ENCODE measurements around the gene FGF14.

Gene FGF14

DNA sequence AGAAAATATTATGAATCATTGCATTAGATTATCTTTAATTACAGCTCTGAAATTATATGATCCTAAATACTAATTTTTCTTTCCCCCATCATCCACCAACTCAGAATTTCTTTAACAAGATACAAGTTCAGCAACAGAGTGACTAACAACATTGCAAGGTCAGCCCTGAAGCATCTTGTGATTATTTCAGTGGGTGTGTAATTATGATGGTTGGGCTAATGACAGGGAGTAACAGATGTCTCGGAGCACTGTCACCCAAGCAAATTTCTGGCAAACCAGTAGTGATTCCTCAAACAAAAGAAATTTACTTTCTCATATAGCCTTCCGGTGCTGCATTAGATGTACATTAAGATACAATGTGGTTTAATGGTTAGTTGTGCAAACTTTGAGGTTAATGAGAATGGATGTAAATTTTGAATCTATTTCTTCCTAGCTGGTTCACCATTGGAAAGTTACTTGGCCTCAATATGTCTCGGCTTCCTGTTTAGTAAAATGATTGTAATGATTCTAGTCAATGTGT lies 710.4 kb downstream of the FGF14 start:
- Mint-ChIP-seq H3K4me3 (no peak overlapping the region), H3K27me3 (ENCODE audit: low read depth, poor library complexity) (peaks cover 4% of the 10 kb centered on the region), H3K27ac (no peak overlapping the region), H3K4me1 (no peaks in the 10 kb centered on the region), H3K9me3 (no peaks in the 10 kb centered on the region), H3K36me3 (ENCODE audit: low read depth) (no peaks in the 10 kb centered on the region)
- no peak for DNase-seq
- TF ChIP-seq, protein P1, sequence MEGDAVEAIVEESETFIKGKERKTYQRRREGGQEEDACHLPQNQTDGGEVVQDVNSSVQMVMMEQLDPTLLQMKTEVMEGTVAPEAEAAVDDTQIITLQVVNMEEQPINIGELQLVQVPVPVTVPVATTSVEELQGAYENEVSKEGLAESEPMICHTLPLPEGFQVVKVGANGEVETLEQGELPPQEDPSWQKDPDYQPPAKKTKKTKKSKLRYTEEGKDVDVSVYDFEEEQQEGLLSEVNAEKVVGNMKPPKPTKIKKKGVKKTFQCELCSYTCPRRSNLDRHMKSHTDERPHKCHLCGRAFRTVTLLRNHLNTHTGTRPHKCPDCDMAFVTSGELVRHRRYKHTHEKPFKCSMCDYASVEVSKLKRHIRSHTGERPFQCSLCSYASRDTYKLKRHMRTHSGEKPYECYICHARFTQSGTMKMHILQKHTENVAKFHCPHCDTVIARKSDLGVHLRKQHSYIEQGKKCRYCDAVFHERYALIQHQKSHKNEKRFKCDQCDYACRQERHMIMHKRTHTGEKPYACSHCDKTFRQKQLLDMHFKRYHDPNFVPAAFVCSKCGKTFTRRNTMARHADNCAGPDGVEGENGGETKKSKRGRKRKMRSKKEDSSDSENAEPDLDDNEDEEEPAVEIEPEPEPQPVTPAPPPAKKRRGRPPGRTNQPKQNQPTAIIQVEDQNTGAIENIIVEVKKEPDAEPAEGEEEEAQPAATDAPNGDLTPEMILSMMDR (IDR thresholded peaks at IDR 0.05): no peak

DNA sequence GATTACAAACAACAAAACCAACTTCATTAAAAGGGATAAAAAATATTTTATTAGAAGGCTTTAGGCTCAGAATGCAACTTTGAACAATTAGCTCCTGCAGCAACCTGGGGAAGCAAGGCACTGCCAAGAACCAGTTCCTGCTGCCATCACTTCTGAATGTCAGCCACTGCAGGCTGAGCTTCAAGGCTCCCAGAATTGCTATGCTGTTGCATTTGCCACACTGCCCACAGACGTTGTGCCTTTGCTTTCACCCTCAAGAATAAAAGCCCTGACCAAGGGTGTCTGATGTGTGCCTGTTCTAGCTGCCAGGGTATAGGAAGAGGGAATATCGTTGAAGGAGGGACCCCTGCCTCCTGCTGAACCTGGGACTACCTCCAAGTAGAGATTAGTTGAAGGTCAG lies 711.0 kb downstream of the FGF14 start:
- H3K4me1 Mint-ChIP-seq: no peaks in the 10 kb centered on the region
- no peaks in the 10 kb centered on the region for H3K9me3 Mint-ChIP-seq
- H3K4me3 Mint-ChIP-seq: no peak overlapping the region
- peaks cover 4% of the 10 kb centered on the region for H3K27me3 Mint-ChIP-seq (ENCODE audit: low read depth, poor library complexity)
- no peak for DNase-seq
- TF ChIP-seq, protein P1 (IDR thresholded peaks at IDR 0.05): no peak
- H3K36me3 Mint-ChIP-seq (ENCODE audit: low read depth): no peaks in the 10 kb centered on the region
- H3K27ac Mint-ChIP-seq: no peak overlapping the region

DNA sequence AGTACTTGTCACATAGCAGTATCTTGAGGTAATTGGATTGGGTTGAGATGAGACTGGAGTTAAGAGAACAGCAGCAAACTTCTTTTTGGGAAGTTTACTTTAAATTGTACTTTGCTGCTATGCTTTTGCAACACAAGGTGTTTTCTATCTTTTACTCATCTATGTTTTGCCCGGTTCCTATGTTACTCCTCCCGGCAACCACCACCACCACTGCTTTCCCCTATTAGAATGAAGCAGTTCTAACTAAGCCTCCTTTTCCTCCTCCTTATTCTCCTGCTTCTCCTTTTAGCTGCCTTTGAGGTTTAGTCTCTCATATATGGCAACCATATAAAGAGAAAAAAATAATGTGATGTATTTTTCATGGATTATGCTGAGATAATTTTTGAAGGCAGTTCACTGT lies 715.8 kb downstream of the FGF14 start:
- H3K27me3 Mint-ChIP-seq (ENCODE audit: low read depth, poor library complexity): peaks cover 4% of the 10 kb centered on the region
- DNase-seq: no peak
- H3K27ac Mint-ChIP-seq: no peak overlapping the region
- TF ChIP-seq, protein P1 (IDR thresholded peaks at IDR 0.05): no peak
- no peak overlapping the region for H3K4me3 Mint-ChIP-seq
- no peaks in the 10 kb centered on the region for H3K9me3 Mint-ChIP-seq
- H3K4me1 Mint-ChIP-seq: no peaks in the 10 kb centered on the region
- H3K36me3 Mint-ChIP-seq (ENCODE audit: low read depth): no peaks in the 10 kb centered on the region

DNA sequence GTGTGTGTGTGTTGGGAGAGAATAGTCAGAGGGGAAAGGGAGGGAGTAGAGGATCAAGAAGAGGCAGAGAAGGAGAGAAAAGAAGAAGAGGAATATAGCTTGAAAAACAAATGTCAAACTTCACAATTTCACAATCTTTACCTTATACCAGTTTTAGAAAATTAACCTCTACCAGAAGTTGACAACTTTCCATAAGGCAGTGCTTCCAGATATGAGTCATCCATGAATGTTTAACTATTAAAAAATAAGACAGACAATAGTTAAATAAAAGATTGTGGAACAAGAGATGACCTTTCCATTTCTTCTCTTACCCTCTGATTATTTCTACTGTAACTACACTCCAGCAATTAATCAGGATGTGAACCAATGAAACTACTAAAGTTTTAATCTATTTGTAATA lies 720.0 kb downstream of the FGF14 start:
- no peak for DNase-seq
- Mint-ChIP-seq H3K4me3 (no peak overlapping the region), H3K27me3 (ENCODE audit: low read depth, poor library complexity) (peaks cover 4% of the 10 kb centered on the region), H3K36me3 (ENCODE audit: low read depth) (no peaks in the 10 kb centered on the region), H3K9me3 (no peaks in the 10 kb centered on the region), H3K27ac (no peak overlapping the region), H3K4me1 (no peaks in the 10 kb centered on the region)
- TF ChIP-seq, protein P1 (IDR thresholded peaks at IDR 0.05): no peak

DNA sequence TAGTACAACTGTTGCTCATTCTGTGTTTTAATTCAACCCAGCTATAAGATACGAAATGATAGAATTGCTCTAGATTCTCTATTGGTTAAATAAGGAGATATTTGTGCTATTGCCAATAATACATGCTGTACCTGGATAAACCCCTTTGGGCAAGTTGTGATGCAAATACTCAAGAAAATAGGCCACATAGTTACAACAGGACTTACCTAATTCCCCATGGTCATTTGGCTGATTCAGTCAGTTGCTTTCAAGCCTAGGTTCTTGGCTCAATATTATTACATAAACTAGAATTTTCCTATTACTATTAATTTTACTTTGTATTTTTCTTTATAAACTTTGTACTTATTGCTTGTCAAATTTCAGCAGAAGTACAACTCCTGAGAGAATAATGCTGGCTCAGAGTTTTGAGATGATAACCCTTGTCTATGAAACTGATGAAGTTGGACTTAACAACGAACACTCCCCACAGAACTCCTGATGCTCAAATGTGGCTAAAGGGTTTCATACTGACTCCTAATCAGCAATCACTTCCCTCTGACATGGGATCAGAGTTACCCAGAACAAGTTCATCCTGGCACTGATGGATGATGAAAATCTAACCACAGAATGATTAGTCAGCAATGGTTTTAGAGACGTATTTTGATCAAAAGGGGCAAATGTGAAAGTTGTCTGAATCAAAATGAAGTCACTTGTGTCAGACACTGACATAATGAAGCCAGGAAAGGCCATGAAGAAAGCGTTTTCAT lies 728.3 kb downstream of the FGF14 start:
- H3K4me3 Mint-ChIP-seq: no peak overlapping the region
- no peaks in the 10 kb centered on the region for H3K27me3 Mint-ChIP-seq (ENCODE audit: low read depth, poor library complexity)
- no peaks in the 10 kb centered on the region for H3K4me1 Mint-ChIP-seq
- no peak overlapping the region for H3K27ac Mint-ChIP-seq
- no peaks in the 10 kb centered on the region for H3K36me3 Mint-ChIP-seq (ENCODE audit: low read depth)
- no peak for DNase-seq
- TF ChIP-seq, protein P1 (IDR thresholded peaks at IDR 0.05): no peak
- H3K9me3 Mint-ChIP-seq: no peaks in the 10 kb centered on the region

DNA sequence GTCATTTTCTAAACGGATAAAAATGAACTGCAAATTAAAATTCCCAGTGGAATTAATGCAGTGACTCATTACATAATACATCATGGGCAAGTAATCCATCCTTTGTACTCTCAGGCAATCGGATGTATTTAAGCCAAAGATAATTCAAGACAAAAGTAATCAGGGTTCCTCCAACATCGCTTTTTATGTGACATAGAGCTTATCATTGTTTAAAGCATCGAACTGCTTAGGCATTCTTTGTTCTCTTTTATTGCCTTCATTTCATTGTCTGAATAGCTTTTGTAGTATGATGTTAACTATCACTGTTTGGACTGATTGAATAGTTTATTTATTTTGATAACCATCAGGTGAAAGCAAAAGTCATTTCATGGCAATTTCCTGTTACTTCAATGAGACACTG lies 740.0 kb downstream of the FGF14 start:
- no peak for DNase-seq
- H3K27ac Mint-ChIP-seq: no peak overlapping the region

More for the DNA sequence above, 740.0 kb downstream of the FGF14 start:
- H3K36me3 Mint-ChIP-seq (ENCODE audit: low read depth): no peaks in the 10 kb centered on the region
- H3K27me3 Mint-ChIP-seq (ENCODE audit: low read depth, poor library complexity): peaks cover 3% of the 10 kb centered on the region
- H3K4me3 Mint-ChIP-seq: no peak overlapping the region
- TF ChIP-seq, protein P1 (IDR thresholded peaks at IDR 0.05): no peak
- H3K4me1 Mint-ChIP-seq: no peaks in the 10 kb centered on the region
- peaks cover 12% of the 10 kb centered on the region for H3K9me3 Mint-ChIP-seq
